AG09319 (cell line): ENCODE results near the gene SKI.

Experiments
- DNase-seq: peaks from one replicate; pipeline ENCODE4 v3.0.0-alpha.2; 2010; ENCODE audit warnings: low read depth; ENCODE audit errors: extremely low read depth
- TF ChIP-seq, protein P1 (sequence below): IDR thresholded peaks from 2 replicates; pipeline ENCODE4 v1.5.1; 2011; ENCODE audit warnings: low read depth, mild to moderate bottlenecking, inconsistent platforms, low read length, moderate library complexity

Gene SKI

DNA sequence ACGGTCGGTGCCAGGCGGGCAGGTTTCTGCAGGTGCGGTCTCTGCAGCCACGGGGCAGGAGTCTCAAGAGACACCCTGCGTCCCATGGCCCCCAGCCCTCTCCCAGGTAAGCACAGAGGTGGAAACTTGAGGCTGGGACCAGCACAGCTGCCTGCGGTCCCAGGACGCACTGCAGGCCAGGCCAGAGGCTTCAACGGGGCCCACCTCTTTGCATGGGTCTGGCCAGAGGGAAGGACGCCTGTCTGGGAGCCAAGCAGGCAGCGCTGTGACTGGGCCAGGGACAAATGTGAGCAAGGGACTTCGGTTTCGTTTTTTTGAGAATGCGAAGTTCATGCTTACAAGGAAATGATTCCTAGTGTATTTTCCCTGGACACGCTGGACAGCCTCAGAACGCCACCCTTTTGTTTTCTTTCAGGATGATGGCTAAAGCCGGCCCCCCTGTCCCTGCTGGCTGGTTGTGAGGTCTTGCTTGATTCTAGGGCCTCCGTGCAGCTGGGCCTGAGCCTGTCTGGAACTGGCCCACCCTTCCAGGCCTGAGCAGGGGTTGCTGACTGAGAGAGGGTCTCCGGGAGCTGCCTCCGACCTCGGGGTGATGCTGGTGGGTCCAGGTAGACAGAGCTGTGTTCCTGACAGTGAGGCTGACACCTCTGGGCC, 124.9 kb downstream of the SKI start:
- TF ChIP-seq, protein P1, sequence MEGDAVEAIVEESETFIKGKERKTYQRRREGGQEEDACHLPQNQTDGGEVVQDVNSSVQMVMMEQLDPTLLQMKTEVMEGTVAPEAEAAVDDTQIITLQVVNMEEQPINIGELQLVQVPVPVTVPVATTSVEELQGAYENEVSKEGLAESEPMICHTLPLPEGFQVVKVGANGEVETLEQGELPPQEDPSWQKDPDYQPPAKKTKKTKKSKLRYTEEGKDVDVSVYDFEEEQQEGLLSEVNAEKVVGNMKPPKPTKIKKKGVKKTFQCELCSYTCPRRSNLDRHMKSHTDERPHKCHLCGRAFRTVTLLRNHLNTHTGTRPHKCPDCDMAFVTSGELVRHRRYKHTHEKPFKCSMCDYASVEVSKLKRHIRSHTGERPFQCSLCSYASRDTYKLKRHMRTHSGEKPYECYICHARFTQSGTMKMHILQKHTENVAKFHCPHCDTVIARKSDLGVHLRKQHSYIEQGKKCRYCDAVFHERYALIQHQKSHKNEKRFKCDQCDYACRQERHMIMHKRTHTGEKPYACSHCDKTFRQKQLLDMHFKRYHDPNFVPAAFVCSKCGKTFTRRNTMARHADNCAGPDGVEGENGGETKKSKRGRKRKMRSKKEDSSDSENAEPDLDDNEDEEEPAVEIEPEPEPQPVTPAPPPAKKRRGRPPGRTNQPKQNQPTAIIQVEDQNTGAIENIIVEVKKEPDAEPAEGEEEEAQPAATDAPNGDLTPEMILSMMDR: no peak
- no peak for DNase-seq

DNA sequence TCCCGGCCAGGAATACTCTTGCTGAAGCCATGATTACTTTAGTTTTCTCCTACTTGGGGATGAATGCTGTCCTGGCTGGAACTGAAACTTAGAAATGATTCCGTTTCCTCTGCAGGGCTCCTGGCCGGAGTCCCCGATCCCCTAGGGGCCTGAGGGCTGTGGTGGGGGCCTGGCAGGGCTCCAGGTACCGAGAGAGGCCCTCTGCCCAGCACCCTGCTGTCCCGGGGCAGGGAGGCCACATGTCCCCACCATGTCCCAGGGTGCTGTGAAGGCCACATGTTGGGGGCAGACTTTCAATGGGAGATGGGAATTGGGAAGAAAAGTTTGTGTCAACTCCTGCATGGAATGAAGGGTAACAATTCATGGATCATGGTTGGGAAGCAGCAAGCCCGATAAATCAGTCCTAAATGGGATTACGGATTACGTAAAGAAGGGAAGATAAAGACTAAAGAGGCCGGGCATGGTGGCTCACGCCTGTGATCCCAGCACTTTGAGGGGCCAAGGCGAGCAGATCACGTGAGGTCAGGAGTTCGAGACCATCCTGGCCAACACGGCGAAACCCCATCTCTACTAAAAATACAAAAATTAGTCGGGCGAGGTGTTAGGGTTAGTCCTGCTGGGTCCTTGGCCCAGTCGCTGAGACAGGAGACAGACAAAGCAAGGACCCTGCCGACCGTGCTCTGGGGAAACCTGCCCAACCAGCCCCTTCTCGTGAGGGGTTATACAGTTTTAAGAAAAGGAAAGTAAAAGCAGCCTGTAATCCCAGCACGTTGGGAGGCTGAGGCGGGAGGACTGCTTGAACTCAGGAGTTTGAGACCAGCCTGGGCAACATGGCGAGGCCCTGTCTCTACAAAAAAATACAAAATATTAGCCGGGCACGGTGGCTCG, 125.7 kb downstream of the SKI start:
- DNase-seq: no peak
- TF ChIP-seq, protein P1: no peak

DNA sequence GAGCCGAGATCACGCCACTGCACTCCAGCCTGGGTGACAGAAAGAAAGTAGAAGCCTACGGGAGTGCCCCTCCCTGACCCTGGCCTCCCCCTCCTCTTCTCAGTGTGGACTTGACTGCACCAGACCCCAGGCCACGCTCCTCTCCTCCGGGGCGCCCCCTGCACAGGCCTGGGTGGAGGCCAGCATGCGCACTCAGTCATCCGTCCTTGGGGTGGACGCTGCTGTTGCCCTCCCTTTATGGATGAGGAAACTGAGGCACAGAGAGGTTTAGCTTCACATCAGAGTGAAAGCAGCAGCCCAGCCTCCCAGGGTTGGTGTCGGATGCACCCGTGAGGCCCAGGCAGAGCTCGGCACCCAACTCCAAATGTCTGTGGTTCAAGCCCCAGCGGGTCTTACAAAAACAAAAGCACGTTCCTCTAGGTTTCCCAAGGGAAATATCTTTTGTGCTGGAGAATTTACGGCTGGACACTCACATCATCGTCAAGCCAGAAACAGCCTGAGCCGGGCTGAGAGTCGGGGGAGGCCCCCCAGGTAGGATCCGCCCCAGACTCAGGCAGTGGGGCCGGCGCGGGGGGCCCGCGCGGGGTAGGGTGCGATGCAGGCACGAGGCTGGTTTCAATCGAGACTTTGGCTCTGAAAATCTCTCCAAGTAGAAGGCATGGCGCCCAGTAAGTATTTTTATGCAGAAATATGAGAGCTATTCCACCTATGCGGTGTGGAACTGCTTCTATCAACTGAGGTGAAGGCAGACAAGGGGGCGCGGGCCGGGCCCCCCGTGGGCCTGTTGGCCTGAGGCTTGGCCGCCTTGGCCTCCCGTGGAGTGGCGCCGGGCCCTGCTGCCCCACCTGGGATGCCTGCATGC, 126.6 kb downstream of the SKI start:
- TF ChIP-seq, protein P1: no peak
- no peak for DNase-seq

DNA sequence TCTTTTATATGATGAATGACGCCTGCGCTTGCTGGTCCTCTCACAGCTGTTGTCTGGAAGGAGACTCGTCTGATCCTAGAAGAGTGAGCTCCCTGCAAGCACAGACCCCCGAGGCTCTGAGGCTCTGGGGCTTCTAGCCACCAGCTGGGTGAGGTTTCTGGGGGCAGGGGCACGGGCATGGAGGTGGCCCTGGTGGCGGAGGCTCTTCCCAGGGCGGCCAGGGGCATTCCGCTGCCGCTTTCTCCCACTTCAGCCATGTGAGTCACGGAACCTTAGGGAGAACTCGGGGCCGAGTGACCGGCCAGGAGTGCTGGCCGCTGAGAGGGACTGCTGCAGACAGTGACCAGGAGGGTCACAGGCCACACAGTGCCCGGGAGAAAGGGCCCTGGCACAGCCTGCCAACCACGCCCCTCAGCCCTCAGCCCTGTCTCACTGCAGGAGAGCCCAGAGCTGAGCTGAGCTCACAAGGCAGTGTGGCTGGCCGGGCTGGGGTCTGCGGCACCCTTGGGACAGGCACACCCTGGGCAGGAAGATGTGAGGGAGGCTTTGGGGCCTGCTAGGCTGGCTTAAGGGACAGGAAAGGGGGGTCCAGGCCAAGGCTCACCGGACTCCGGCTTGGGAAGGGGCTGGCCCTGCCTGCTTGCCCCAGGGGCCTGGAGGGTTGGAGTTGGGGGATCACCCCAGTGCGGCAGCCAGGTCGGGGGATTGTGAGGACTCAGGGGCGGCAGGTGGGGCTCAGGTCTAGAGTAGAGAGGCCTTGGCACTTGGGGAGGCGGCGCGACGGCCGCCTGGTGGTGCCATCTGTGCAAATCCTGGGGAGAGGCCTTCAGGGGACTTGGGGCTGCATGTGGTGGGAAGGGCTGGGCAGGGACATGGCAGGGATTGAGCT, 127.5 kb downstream of the SKI start:
- DNase-seq: no peak
- TF ChIP-seq, protein P1: no peak

DNA sequence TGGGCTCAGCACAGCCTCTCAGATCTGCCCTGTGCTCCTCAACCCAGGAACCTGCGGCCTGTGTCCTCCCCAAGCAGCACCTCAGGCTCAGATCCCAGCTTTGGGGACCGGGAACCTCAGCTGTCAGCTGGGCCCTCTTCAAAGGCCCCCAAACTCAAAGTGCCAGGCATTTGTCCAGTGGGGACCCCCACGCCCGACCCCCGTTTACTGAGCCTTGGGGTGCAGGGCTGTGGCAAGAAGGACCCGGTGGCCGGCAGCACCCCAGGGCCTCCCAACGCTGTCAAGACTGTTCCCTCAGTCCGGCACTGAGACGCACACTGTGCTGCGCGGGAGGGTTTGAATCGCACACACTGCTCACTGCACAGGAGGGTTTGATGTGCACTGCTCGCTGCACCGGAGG, 128.3 kb downstream of the SKI start:
- no peak for DNase-seq
- TF ChIP-seq, protein P1: no peak

DNA sequence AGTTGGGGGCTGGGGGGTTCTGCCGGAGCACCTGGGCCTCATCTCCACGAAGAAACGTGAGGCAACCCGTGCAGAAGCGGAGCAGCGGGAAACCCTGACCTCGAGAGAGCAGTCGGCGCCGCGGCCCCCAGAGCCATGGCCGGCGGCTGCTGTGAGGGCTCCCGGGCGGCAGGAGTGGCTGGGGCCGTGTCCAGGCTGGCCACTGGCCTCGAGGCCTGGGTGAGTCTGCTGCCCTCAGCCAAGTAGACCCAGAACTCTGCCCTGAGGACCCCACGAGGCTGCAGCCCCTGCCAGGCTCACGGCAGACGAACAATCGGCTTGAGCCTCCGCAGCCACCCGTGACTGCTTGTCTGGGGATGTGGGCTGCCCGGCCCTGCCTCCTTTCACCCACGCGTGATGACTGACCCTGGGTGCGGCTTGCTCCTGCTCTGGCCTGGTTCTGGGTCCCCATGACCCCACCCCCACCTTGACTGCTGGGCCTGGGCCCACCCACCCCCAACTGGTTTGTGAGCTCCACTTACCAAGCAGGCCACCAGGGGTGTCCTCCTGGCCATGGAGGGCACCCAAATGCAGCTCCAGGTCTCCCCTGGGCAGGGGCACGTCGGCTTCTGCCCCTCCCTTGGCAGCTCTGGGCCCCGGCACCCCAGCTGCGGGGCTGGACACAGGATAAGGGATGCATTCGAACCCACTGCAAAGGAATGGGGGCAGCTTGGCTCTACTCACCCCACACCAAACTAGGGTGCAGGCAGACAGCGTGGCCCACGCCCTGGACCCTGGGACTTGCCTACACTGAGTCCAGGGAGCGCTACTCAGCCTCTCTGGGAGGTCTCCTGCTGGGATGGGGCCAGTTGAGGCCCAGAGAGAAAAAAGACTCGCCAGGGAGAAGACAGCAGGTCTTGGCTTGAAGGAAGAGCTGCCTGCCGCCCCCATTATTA, 129.1 kb downstream of the SKI start:
- DNase-seq: no peak

More for the DNA sequence above, 129.1 kb downstream of the SKI start:
- TF ChIP-seq, protein P1: no peak
